ENCODE data around the gene CARS2.
"Not testable (repeated sequence)": the region's sequence is repeated elsewhere in the genome, so short reads cannot be mapped to it uniquely, and the experiment has no call there.

Gene CARS2

GRCh38 chr13:110615322-110616102, 90.4 kb downstream of the CARS2 start, which contains the start of gene NAXD:
TSS of gene NAXD (plus strand) at chr13:110615545. CDS start at chr13:110615602, 57 bp downstream.
- DNase-seq, result peak; percentile 94

DNA sequence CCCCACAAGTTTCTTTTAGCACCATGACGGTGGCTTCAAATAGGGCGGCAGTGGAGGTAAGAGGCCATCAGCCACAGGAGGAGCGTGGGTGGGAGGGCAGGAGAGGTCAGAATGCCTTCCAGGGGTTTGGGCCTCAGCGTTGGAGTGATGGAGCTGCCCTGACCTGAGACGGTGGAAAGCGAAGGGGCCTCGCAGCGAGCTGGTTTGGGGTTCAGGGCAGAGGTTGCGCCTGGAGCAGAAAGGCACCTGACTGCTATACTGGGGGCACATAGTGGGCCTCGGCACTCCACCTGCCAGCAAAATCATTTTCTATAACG, 91.0 kb downstream of the CARS2 start:
- DNase-seq, result no peak

- peak; percentile 69 for DNase-seq
Observed at GRCh38 chr13:110610955-110611595, 94.8 kb downstream of the CARS2 start.

- DNase-seq, result no peak
Observed at GRCh38 chr13:110607675-110608224, 98.2 kb downstream of the CARS2 start.

DNA sequence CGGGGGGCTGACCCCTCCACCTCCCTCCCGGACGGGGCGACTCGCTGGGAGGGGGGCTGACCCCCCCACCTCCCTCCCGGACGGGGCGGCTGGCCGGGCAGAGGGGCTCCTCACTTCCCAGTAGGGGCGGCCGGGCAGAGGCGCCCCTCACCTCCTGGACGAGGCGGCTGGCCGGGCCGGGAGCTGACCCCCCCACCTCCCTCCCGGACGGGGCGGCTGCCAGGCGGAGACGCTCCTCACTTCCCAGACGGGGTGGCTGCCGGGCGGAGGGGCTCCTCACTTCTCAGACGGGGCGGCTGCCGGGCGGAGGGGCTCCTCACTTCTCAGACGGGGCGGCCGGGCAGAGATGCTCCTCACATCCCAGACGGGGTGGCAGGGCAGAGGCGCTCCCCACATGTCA, 99.6 kb downstream of the CARS2 start:
- DNase-seq, result not testable (repeated sequence)

- DNase-seq, result no peak
Observed at GRCh38 chr13:110605132-110605531, 100.8 kb downstream of the CARS2 start.

GRCh38 chr13:110600980-110601379, 104.9 kb downstream of the CARS2 start:
- no peak for DNase-seq

- DNase-seq, result no peak
Observed at GRCh38 chr13:110600261-110600819, 105.6 kb downstream of the CARS2 start.

DNA sequence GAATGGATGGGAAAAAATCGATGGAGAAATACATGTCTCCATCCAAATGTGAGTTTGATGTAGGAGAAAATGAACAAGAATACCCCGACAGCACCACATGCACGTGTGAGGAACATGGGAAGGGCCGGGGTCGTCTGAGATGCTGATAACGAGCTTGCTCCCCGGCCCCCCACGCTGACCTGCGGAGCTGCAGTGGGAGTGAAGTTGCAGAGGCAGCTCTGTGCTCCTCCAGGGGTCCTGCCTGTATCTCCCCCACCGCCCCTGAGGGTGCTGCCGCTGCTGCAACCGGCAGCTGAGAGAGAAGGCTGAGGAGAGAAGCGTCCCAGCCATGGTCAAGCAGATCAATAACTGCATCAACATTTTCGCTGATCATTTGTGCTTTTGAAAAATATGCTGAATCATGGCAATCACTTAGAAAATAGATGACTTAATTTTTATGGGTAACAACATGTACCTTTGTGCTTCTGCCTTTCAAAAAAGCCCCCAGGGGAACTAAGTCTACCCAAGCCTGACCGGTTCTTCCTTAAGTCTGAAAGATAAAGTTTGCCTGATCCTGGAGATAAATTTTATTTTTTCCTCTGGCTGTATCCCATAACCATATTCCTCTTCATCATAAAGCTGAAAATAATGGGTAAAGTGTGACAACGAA, 108.8 kb downstream of the CARS2 start:
- DNase-seq, result no peak

GRCh38 chr13:110593430-110594130, 112.3 kb downstream of the CARS2 start:
- DNase-seq, result peak; percentile 54

- no peak for DNase-seq
Observed at GRCh38 chr13:110592665-110593064, 113.3 kb downstream of the CARS2 start.
